A673 (cell line): Measurements from ENCODE around the gene BAIAP2L1. TPM values are rescaled to one million over a fixed set of nuclear protein-coding genes. Genes with fewer than 3 reads are reported as not detected.
"Not testable (repeated sequence)": the region's sequence is repeated elsewhere in the genome, so short reads cannot be mapped to it uniquely, and the experiment has no call there.

Source experiments
- Bru-seq: library from RNA; stranded (reverse); fragments of 400-500 nt; gene quantifications from one replicate; lab custom pipeline; 2021; lab: Mats Ljungman, UMichigan
- BruChase-seq, 2 experiments: library from RNA; stranded (reverse); fragments of 400-500 nt; gene quantifications; one replicate each; lab custom pipeline; 2021; lab: Mats Ljungman, UMichigan
- BruUV-seq: library from RNA; stranded (reverse); fragments of 400-500 nt; replicated peaks from 2 replicates; lab custom pipeline; 2021; lab: Mats Ljungman, UMichigan
- CTCF ChIA-PET: fragments of 300-600 bp; sonication (Branson Sonifier 250); formaldehyde crosslinking; loops from one replicate; lab custom pipeline; 2022; ENCODE audit warnings: antibody characterized with exemption; lab: Charles Lee
- POLR2A ChIA-PET: fragments of 300-600 bp; sonication (Branson Sonifier 250); formaldehyde crosslinking; loops from one replicate; lab custom pipeline; 2022; ENCODE audit warnings: antibody characterized with exemption; ENCODE audit not compliant: low non-redundant PET; lab: Charles Lee
- DNase-seq: peaks from one replicate; pipeline ENCODE4 v3.0.0-alpha.2; 2015; ENCODE audit warnings: low spot score
- H3K27ac ChIP-seq: fragments of 200-600 bp; sonication (generic); 2 replicates; pipeline ENCODE4 v1.5.1; 2016; ENCODE audit warnings: mixed run types, low read depth, mild to moderate bottlenecking, mixed read lengths, antibody characterized with exemption, low read length; ENCODE audit not compliant: poor library complexity, severe bottlenecking
- H3K27me3 ChIP-seq: fragments of 200-600 bp; sonication (generic); replicated peaks from 2 replicates; pipeline ENCODE4 v1.6.1; 2017; ENCODE audit warnings: mixed run types, low read depth, mild to moderate bottlenecking, mixed read lengths, antibody characterized with exemption, low read length; ENCODE audit not compliant: insufficient read depth, poor library complexity
- H3K36me3 ChIP-seq: fragments of 200-600 bp; sonication (generic); 2 replicates; pipeline ENCODE4 v1.6.1; 2016; ENCODE audit warnings: mixed run types, mild to moderate bottlenecking, mixed read lengths, antibody characterized with exemption, low read length; ENCODE audit not compliant: insufficient read depth, poor library complexity, severe bottlenecking
- H3K4me1 ChIP-seq: fragments of 200-600 bp; sonication (generic); 2 replicates; pipeline ENCODE4 v1.6.1; 2017; ENCODE audit warnings: mixed run types, mild to moderate bottlenecking, mixed read lengths, antibody characterized with exemption, low read length; ENCODE audit not compliant: insufficient read depth, poor library complexity, severe bottlenecking
- H3K4me3 ChIP-seq: fragments of 200-600 bp; sonication (generic); 2 replicates; pipeline ENCODE4 v1.5.1; 2016; ENCODE audit warnings: low read depth, mixed run types, mild to moderate bottlenecking, mixed read lengths, low read length; ENCODE audit not compliant: poor library complexity, severe bottlenecking
- H3K9me3 ChIP-seq: fragments of 200-600 bp; sonication (generic); 2 replicates; pipeline ENCODE4 v1.6.1; 2016; ENCODE audit warnings: mixed run types, low read depth, mild to moderate bottlenecking, mixed read lengths, antibody characterized with exemption, low read length; ENCODE audit not compliant: poor library complexity, severe bottlenecking
- EZH2 ChIP-seq: fragments of 200-600 bp; sonication (generic); IDR thresholded peaks from 2 replicates; pipeline ENCODE4 v1.6.1; 2017; ENCODE audit warnings: borderline replicate concordance, low read depth, mild to moderate bottlenecking, mixed read lengths, antibody characterized with exemption, low read length; ENCODE audit not compliant: poor library complexity, severe bottlenecking
- intact Hi-C: fragments of 100-400 bp; cut with micrococcal nuclease; formaldehyde crosslinking; loops from one replicate; pipeline ENCODE4 v1.10.0; 2022; ENCODE audit not compliant: unreplicated experiment
- long read RNA-seq: library from polyadenylated mRNA; stranded (forward); transcript quantifications from one replicate; pipeline ENCODE4 v2.0.0, GENCODE V29; 2022
- total RNA-seq: library from RNA; stranded (reverse); gene quantifications from 2 replicates; pipeline ENCODE4 v1.2.3, GENCODE V29; 2021
- TF ChIP-seq, protein P1 (sequence below): fragments of 300-800, 200-600 bp; sonication (generic); conservative IDR thresholded peaks from 2 replicates; pipeline ENCODE4 v1.5.1; 2017; ENCODE audit warnings: low read depth, mild to moderate bottlenecking, antibody characterized with exemption, low read length, moderate library complexity, mixed read lengths

BAIAP2L1 gene, protein sequence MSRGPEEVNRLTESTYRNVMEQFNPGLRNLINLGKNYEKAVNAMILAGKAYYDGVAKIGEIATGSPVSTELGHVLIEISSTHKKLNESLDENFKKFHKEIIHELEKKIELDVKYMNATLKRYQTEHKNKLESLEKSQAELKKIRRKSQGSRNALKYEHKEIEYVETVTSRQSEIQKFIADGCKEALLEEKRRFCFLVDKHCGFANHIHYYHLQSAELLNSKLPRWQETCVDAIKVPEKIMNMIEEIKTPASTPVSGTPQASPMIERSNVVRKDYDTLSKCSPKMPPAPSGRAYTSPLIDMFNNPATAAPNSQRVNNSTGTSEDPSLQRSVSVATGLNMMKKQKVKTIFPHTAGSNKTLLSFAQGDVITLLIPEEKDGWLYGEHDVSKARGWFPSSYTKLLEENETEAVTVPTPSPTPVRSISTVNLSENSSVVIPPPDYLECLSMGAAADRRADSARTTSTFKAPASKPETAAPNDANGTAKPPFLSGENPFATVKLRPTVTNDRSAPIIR
- total RNA-seq (0.77 and 0.92 TPM in 2 replicates), Bru-seq, nascent RNA (percentile 19 among the genes with signal in this experiment), BruChase-seq, experiment 1, labeled RNA remaining after a 2-hour chase (percentile 18 among the genes with signal in this experiment), BruChase-seq, experiment 2, labeled RNA remaining after a 6-hour chase (percentile 20 among the genes with signal in this experiment)
- long read RNA-seq, partial matches to known transcripts = 0 of 2 reads
- long read RNA-seq, other reads (novel, unspliced or antisense) = 0 of 2 reads

DNA sequence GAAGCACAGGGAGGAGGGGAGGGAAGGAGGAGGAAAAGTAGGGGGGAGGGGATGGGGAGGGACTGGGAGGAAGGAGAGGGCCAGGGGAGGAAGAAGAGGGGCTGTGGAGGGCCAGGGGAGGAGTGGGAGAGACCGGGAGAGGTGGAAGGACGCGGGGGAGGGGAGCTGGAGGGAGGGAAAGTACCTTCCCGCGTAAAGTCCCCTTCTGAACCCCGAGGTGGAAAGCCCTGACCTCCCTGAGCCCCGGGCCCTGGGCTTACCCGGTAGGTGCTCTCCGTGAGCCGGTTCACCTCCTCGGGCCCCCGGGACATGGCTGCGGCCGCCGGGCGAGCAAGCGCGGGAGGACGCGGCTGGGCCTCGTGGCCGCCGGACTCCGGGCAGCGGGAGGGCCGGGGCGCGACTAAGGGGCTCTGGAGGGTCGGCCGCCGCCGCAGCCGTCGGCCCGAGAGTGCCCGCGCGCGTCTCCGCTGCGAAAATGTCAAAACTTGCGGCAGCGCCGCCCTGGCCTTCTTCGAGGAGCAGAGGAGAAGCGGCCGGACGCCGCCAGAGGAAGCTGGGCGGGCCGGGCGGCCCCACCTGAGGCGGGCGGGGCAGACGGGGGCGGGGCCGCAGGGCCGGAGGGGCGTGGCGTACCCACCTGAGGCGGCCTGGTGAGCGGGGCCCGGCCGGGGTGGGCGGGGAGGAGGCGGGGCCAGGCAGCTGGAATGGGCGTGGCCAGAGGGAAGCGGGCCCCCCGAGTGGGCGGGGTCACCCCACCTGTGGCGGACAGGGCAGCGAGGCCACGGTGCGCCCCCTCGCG is at the start of gene BAIAP2L1:
Gene BAIAP2L1, minus strand, starts transcription at position 549 of the 799 bp plus-strand sequence. Its CDS starts 238 bp downstream, at position 311.
- BruUV-seq = no TSS peak
- H3K4me1 ChIP-seq = no peaks in the 10 kb centered on the region
- ChIA-PET POLR2A (no interaction called here), CTCF (interaction anchor here (0.7 kb wide), 1 partner anchor 281 kb away, joined by 6 read pairs; no protein-coding TSS in a partner anchor)
- peaks cover 6% of the 10 kb centered on the region for H3K27me3 ChIP-seq
- intact Hi-C loops = loop anchor here (1.0 kb wide), 1 partner anchor 106 kb away; no protein-coding TSS in a partner anchor
- TF ChIP-seq EZH2 = no peak
- peak; percentile 67 for DNase-seq
- H3K9me3 ChIP-seq = no peaks in the 10 kb centered on the region
- peak within 1 kb of the TSS; percentile 56 for H3K4me3 ChIP-seq
- H3K27ac ChIP-seq = no peak within 1 kb of the TSS
- H3K36me3 ChIP-seq = no peaks in the 10 kb centered on the region

DNA sequence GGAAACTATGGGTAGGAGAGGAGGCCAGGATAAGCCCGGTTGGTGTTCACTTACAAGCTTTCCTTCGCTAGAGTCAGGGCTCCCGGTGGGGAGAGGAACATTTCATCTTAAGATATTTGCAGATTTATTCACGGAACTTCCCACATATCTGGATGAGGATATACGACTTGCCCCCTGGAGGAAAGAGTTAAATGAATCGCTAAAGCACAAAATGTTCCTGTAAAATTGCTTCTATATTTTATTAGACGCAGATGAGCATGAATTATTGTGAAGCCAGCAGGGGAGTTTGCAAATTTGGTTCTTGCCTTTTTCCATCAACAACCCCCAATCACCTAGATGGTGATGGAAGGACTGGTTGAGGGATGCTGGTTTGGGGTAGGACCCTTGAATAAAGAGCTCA is 47.9 kb upstream of the BAIAP2L1 start:
- H3K27me3 ChIP-seq = no peaks in the 10 kb centered on the region
- intact Hi-C loops = no loop called here
- H3K4me3 ChIP-seq = no peak overlapping the region
- TF ChIP-seq, protein P1, sequence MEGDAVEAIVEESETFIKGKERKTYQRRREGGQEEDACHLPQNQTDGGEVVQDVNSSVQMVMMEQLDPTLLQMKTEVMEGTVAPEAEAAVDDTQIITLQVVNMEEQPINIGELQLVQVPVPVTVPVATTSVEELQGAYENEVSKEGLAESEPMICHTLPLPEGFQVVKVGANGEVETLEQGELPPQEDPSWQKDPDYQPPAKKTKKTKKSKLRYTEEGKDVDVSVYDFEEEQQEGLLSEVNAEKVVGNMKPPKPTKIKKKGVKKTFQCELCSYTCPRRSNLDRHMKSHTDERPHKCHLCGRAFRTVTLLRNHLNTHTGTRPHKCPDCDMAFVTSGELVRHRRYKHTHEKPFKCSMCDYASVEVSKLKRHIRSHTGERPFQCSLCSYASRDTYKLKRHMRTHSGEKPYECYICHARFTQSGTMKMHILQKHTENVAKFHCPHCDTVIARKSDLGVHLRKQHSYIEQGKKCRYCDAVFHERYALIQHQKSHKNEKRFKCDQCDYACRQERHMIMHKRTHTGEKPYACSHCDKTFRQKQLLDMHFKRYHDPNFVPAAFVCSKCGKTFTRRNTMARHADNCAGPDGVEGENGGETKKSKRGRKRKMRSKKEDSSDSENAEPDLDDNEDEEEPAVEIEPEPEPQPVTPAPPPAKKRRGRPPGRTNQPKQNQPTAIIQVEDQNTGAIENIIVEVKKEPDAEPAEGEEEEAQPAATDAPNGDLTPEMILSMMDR = no peak
- no peak for TF ChIP-seq EZH2
- CTCF ChIA-PET = no interaction called here
- POLR2A ChIA-PET = interaction anchor here (0.8 kb wide), 1 partner anchor 11 kb away, joined by 3 read pairs; no protein-coding TSS in a partner anchor
- H3K36me3 ChIP-seq = no peaks in the 10 kb centered on the region
- H3K4me1 ChIP-seq = no peaks in the 10 kb centered on the region
- H3K9me3 ChIP-seq = no peaks in the 10 kb centered on the region
- BruUV-seq = no TSS peak
- no peak overlapping the region for H3K27ac ChIP-seq
- DNase-seq = no peak

DNA sequence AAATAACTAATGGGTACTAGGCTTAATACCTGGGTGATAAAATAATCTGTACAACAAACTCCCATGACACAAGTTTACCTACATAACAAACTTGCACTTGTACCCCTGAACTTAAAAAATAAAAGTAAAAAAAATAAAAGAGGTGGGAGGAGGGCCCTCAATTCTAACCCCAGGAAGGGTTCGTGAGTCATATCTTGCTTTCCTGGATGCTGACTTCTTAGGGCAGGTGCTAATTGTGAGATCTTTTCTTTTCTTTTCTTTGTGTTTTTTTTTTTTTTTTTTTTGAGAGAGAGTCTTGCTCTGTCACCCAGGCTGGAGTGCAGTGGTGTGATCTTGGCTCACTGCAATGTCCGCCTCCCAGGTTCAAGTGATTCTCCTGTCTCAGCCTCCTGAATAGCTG is 40.1 kb upstream of the BAIAP2L1 start:
- BruUV-seq, H3K27ac ChIP-seq, CTCF ChIA-PET, H3K9me3 ChIP-seq, POLR2A ChIA-PET, intact Hi-C loops, DNase-seq, H3K4me1 ChIP-seq, H3K36me3 ChIP-seq, H3K27me3 ChIP-seq, H3K4me3 ChIP-seq: not testable (repeated sequence)
